Retinal pigment epithelial cell (primary cell): ENCODE data around the gene GPRIN1.

Experiments used
- DNase-seq: peaks from one replicate; pipeline ENCODE4 v3.0.0-alpha.2; 2010; ENCODE audit warnings: low read depth
- H3K4me3 ChIP-seq: 2 replicates; pipeline ENCODE4 v1.5.1; 2011; ENCODE audit warnings: mild to moderate bottlenecking, low read length, control low read depth, moderate library complexity
- TF ChIP-seq, protein P1 (sequence below): conservative IDR thresholded peaks from 2 replicates; pipeline ENCODE4 v1.5.1; 2011; ENCODE audit warnings: low read depth, low read length, control low read depth, inconsistent platforms

Gene GPRIN1

DNA sequence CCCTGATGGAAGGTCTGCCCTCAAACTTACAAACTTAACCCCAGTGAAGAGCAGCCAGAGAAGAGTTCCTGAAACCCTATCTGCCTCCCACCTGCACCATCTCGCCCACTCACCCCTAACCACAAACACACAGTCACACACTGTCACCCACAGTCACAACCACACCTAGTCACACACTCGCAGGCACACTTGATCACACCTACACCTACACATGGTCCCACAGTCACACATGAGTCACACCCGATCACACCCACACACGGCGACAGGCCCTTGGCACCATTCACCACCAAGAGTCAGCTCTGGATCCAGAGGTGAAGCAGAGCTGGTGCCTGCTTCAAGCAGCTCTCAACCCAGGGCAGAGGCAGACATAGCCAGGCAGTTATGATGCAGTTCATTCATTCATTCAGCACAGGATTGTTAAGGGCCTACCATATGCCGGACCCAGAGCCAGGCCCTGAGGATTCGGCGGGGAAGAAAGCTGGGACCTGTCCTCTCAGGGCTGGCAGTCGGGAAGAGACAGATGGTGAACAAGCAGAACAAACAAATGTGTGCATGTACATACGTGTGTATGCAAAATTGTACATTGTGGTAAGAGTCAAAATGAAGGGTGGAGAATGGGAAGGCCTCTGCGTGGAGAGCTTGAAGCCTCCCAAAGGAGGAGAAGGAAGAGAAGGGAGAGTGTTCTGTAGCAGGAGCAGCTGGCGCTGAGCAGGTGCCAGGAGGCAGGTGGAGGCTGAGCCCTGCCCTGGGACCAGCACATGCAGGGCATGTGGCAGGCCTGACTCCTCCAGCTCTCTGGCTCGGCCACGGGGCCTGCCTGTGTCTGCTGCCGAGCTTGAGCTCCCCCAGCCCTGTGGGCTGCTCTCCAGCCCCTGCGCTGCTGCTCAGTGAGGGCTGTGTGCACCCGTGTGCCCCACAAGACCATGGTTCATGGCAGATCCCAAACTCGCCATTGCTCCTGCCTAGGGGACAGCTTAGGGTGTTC lies 43.7 kb upstream of the GPRIN1 start:
- H3K4me3 ChIP-seq, result no peak overlapping the region
- DNase-seq, result no peak
- TF ChIP-seq, protein P1, sequence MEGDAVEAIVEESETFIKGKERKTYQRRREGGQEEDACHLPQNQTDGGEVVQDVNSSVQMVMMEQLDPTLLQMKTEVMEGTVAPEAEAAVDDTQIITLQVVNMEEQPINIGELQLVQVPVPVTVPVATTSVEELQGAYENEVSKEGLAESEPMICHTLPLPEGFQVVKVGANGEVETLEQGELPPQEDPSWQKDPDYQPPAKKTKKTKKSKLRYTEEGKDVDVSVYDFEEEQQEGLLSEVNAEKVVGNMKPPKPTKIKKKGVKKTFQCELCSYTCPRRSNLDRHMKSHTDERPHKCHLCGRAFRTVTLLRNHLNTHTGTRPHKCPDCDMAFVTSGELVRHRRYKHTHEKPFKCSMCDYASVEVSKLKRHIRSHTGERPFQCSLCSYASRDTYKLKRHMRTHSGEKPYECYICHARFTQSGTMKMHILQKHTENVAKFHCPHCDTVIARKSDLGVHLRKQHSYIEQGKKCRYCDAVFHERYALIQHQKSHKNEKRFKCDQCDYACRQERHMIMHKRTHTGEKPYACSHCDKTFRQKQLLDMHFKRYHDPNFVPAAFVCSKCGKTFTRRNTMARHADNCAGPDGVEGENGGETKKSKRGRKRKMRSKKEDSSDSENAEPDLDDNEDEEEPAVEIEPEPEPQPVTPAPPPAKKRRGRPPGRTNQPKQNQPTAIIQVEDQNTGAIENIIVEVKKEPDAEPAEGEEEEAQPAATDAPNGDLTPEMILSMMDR, result no peak

- no peak for DNase-seq
- H3K4me3 ChIP-seq, result no peak overlapping the region
- TF ChIP-seq, protein P1, result no peak
Measured at GRCh38 chr5:176652136-176652535, 42.2 kb upstream of the GPRIN1 start.

DNA sequence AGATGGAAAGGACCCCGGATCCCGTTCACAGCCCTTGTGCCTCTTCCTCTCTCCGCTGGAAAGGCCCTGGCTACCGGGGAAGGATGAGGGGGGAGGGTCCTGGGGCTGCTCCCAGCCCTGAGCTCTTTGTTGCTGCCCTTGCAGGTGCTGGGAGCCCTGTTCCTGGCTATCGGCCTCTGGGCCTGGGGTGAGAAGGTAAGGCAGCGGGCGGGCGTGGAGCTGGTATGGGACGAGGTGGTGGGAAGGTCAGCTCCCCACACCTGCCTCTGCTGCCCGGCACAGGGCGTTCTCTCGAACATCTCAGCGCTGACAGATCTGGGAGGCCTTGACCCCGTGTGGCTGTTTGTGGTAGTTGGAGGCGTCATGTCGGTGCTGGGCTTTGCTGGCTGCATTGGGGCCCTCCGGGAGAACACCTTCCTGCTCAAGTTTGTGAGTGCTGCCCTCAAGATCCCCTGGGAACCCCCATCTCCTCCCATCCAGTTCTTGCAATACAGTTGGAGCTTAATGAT lies 41.6 kb upstream of the GPRIN1 start:
- DNase-seq, result no peak
- no peak overlapping the region for H3K4me3 ChIP-seq
- TF ChIP-seq, protein P1, result no peak

- H3K4me3 ChIP-seq, result no peak overlapping the region
- DNase-seq, result no peak
- TF ChIP-seq, protein P1, result no peak
Measured at GRCh38 chr5:176650354-176650884, 40.5 kb upstream of the GPRIN1 start.

- TF ChIP-seq, protein P1, result no peak
- H3K4me3 ChIP-seq, result peak overlapping the region; percentile 81
- DNase-seq, result no peak
Measured at GRCh38 chr5:176648474-176649194, 38.7 kb upstream of the GPRIN1 start.

DNA sequence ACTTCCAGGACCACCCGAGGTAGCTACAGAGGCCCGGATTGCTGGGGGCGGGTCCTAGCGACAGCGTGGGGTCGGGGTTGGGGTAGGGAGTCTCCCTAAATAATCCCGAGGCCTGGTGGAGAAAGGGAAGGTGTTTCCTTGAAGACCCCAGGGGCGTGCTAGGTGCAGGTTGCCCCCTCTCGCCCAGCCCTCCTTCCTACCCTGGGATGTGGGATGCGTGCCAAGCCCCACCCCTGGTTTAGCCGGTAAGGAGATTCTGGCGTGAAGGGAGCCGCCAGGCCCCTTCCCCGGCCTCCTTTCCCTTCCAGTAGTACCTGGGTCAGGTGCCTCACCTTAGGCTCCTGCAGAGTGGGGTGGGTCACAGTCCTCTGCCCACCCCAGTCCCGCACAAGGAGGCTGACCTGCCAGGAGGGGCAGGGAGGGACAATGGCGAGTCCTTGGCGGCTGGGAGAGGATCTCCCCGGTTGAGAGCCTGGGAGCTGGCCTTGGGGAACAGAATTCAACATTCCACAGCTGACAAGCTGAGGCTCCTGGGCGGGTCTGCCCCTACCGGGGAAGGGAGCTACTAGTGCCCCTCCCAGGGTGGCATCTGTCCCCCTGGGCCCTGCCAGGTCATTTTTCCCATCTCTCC lies 38.0 kb upstream of the GPRIN1 start:
- TF ChIP-seq, protein P1, result no peak
- no peak for DNase-seq
- H3K4me3 ChIP-seq, result peak overlapping the region; percentile 81
